Ureter (tissue), 1 donor: ENCODE results near the gene NCOA6. TPM values are rescaled to one million over a fixed set of nuclear protein-coding genes. Genes with fewer than 3 reads are reported as not detected.
"Not testable (repeated sequence)": the region's sequence is repeated elsewhere in the genome, so short reads cannot be mapped to it uniquely, and the experiment has no call there.

Experiments
- DNase-seq: peaks from one replicate; pipeline ENCODE4 v3.0.0-alpha.2; 2020; ENCODE audit warnings: low spot score
- total RNA-seq: library from RNA; stranded (reverse); gene quantifications from one replicate; pipeline ENCODE4 v1.2.4, GENCODE V29; 2023
- donor health status: DM: yes; HTN: yes; CAD: no.

Gene NCOA6
- total RNA-seq, 1 donor from 2014 or later: 40.7 TPM

DNA sequence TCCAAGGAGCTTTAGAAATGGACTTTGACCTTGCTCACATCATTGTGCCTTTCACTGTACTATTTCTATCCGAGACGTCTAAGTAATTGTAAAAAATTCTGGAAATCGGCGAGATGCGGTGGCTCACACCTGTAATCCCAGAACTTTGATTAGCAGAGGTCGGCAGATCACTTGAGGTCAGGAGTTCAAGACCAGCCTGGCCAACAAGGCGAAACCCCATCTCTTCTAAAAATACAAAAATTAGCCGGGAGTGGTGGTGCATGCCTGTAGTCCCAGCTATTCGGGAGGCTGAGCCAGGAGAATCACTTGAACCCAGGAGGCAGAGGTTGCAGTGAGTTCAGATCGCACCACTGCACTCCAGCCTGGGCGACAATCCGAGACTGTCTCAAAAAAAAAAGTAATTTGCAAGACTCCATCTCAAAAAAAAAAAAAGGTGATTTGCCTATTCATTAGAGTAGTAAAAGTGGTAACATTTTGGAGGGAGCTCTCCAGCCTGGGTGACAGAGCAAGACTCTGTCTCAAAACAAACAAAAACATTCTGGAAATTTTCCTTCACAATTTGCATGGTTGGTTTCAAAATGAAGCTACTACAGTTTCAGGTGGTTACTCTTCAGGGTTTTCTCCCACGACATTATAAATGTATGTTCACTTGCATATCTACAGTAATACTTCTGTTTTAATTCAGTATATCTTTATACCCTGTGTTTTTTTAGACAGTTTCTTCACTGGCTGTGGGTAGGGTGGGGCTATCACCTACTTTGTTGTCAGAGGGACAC is 106.0 kb downstream of the NCOA6 start:
- not testable (repeated sequence) for DNase-seq

- DNase-seq: no peak
These were observed 108.0 kb downstream of the NCOA6 start for GRCh38 chr20:34717230-34718095.

- DNase-seq: no peak
These were observed 108.6 kb downstream of the NCOA6 start for GRCh38 chr20:34716921-34717229.

DNA sequence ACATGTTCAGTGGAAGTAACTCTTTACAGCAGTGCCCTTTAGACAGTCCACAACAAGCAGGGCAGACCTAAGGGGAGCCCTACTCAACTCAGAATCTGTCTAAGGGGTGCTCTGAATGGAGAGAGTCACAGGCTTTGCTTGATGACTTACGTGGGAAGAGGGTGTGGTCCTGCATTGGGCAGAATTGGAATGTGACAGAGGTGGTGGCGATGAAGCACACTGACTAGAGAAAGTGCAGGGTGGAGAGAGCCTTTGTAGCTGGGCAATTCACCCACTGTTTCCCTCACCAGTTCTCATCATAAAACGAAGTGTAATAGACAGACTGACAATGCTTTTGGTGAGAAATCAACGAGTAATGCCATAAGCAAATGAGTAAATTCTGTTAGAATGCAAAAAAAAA is 110.1 kb downstream of the NCOA6 start:
- DNase-seq: no peak

- not testable (repeated sequence) for DNase-seq
These were observed 111.4 kb downstream of the NCOA6 start for GRCh38 chr20:34713944-34714515.

DNA sequence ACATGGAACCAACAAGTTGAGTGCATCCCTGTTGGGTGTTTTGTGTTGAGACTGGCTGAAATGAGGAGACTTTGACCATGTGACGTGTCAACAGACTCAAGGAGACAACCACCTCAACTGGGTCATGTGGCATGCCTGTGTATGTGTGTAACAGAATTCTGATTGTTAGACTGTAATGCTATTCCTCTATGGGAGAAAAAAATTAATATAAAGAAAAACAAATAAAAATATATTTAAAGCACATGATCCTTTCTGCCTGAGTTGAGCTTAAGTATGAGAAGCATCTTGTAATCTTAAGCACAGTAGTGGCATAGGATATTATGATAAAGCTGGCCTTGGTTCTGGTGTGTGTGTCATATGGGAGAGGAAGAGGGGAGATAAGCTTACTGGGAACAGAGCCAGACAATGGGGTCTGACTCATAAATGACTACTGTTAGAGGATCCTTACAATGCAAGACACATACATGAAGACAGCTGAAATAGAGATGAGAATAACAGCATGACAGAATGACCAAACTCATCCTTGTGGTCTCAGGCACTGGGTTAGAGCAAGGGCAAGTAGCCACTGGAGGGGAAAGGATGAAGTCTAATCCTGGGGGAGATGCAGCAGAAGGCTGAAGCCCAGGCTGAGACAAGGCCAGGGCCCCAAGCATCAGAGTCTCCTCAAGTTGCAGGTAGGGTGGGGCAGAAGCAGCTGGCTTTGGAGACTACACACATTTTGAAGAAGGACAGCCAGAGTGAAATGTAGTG is 112.1 kb downstream of the NCOA6 start:
- no peak for DNase-seq

- DNase-seq: no peak
These were observed 112.8 kb downstream of the NCOA6 start for GRCh38 chr20:34712525-34713192.

DNA sequence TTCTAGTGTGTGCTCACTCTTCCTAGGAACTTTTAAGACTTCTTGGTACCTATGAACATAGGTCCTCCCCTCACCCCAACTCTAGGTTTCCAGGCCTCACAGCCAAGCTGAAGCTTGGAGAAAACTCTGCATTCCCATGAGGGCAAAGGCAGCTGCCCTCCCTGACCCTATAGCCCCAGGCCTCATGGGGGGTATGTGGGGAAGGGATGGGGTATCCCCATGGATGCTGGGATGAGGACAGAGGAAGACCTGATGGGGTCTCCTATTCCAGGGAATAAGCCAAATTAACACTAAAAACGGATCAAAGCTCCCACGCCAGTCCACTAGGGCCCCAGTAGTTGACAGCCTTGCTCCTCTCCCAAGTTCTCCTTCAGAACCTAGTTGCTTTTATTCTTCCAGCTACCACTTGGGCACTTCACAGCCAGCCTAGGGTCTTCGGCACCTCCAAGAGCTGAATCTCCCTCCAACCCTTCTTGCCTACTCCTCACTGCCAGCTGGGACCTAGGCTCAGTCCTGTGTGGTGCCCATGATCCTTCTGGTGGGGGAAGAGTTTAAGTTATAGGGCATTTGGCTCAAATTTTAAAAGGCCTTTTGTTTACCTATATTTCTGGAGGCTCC is 113.5 kb downstream of the NCOA6 start:
- DNase-seq: no peak

DNA sequence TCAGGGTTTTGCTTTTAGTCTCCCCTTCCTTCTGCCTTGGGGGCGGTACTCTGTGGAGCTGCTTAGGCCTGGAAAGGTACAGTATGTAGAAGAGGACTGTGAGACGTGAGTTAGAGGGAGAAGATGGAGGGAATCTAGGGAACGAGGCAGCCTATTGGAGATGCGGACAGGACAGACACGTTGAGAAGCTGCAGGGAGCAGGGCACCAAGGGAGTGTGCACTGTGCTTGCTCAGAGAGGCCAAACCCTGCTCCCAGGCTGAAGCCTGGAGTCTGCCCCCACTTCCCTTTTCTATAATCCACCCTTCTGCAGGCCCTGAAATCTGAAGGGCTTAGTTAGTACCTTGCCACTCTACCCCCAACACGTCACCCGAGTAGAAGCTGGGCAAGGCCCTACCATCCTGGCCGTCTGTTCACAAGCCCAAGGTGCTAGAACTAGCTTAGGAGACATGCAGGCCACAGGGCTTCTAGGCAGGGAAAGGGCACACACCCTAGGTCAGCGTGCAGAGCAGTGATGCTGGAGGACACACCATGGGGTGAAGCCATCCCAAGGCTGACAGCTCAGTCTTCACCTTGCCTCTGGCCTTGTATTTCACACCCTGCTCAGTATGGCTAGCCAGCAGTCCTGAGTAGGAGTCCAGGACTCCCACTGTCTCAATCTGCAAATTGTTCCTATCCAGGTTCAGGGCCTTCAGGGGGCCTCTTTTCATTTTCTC is 114.4 kb downstream of the NCOA6 start:
- no peak for DNase-seq

DNA sequence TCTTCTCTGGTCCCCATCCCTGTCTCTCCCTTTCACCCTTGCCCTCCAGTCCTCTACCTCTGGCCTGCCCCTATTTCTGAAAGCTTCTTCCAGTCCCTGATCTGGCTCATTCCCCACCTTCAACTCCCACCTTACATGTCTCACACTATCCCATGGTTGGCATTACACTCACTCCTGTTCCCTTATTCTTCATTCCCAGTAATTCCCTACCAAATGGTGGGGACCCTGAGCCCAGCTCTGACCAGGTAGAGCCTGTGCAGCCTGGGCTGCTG is 114.9 kb downstream of the NCOA6 start:
- DNase-seq: no peak

DNA sequence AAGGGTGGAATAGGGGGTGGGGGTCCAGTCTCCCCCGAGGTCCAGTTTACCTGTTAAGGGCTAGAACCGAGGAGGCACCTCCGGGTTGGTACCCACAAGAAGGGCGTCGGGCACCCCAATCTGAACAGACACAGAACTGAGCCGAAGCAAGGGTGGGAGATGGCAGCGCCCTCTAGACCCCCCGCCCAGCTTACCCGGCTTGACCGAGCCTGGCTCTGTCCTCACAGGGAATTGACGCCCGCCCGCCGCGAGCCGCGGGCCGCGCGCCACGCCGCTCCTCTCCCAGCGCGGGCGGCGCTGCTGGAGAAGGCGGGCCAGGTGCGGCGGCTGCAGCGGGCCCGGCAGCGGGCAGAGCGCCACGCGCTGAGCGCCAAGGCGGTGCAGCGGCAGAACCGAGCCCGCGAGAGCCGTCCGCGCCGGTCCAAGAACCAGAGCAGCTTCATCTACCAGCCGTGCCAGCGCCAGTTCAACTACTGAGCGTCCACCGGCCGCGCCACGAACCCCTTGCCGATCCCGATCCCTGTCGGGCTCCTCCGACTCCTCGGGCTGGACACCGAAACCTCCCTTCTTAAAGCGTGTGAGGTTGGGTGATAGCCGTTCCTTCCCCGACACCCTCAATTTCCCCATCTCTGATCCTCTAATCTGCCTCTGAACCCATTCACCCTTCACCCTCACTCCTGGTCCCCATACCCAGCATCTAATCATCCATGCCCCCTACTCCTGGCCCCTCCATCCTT is 115.5 kb downstream of the NCOA6 start:
- DNase-seq: no peak

DNA sequence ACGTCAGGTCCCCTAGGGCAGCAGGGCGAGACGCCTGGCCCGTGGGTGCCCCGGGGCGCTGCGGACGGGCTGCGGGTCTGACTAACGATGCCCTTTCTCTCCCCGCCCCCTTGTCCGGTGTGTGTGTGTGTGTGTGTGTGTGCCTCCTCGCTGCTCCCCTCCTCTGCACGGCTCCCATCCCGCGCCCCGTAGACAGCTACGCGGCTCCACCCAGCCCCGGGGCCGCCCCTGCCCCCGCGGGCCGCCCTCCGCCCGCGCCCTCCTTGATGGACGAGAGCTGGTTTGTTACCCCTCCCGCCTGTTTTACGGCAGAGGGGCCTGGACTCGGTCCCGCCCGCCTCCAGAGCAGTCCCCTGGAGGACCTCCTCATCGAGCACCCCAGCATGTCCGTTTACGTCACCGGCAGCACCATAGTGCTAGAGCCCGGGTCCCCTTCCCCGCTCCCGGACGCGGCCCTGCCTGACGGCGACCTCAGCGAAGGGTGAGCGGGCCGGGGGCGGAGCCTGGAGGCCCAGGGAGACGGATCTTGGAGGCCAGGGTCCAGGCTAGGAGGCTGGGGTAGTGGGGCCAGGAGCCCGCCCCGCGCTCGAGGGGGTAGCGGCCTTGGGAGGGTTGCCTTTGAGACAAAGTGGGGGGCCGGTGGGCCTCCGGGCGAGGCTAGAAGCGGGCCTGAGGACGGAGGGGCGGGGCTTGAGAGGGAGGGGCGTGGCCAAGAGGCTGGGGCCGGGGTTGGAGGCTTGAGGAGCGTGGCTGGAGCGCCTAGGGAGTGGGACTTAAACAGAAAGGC is 116.2 kb downstream of the NCOA6 start:
- peak; percentile 87 for DNase-seq

DNA sequence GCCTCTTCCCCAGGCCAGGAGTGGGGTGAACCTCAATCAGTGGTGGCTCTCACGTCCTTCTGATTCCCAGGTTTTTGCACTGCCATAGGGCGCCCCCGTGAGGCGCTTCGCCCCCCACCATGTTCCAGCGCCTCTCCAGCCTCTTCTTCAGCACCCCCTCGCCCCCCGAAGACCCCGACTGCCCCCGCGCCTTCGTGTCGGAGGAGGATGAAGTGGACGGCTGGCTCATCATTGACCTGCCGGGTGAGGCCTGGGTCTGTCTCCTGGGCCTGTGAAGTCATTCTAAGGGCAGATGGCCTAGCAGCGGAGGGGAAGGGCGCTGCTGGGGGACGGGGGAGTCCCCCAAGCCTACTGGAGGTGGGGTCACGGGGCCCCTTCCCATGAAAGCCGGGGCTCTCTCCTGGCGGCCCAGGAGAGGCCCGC is 116.8 kb downstream of the NCOA6 start:
- peak; percentile 68 for DNase-seq

GRCh38 chr20:34706912-34707784 is 118.3 kb downstream of the NCOA6 start:
- no peak for DNase-seq

GRCh38 chr20:34706302-34706875 is 119.1 kb downstream of the NCOA6 start:
- DNase-seq: no peak

DNA sequence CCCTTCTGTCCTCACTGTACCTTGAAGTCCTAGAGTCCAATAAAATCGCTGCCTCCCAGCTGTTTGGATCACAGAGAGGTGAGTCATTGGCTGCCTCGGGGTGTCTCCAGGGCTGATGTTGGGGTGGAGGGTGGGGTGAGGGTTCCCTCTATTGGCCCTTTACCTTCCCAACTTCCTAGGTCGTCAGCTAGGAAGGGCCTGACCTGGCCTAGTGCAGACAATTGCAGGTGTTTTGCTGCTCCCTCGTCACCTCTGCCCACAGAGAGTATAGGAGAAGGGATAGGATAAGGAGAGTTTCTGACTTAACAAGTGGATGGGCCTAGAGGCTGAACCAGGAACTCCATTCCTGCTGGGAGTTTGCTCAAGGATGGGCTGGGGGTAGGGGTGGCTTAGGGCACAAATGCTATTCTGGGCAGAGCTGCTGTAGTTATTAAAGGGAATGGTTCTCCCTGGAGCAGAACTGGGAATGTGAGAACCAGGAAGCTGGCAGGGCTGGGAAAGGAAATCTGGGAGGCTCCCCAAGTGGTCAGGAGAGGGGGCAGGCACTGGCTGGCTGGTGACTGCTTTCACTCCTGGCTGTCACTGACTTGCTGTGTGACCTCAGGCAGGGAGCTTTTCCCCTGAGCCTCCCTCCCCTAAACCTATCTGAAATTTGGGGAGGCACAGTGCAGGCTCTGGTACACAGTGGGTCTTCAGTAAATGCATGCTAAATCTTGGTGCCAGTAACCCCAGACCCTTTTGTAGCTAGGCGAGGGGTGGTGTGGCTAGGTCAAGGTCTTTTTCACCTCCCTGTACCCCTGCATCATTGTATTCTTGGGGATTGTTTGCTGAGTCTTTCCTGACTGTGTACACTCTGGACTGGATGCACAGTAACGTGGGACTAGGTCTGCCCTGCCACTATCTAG is 119.8 kb downstream of the NCOA6 start:
- no peak for DNase-seq

- no peak for DNase-seq
These were observed 120.4 kb downstream of the NCOA6 start for GRCh38 chr20:34705008-34705396.
